ENCODE data around the gene ENTREP1.
"Not testable (repeated sequence)": the region's sequence is repeated elsewhere in the genome, so short reads cannot be mapped to it uniquely, and the experiment has no call there.

Gene ENTREP1

GRCh38 chr9:69324549-69325401 lies at the start of gene ENTREP1:
Gene ENTREP1 (plus strand): TSS chr9:69325215. CDS start chr9:69325310, 95 bp downstream.
- Mint-ChIP-seq H3K27ac (no peak within 1 kb of the TSS), H3K27me3 (peaks cover 6% of the 10 kb centered on the region), H3K36me3 (no peaks in the 10 kb centered on the region), H3K9me3 (no peaks in the 10 kb centered on the region), H3K4me1 (peaks cover 5% of the 10 kb centered on the region), H3K4me3 (peak within 1 kb of the TSS; percentile 14)
- DNase-seq (ENCODE audit: low spot score in 2 of 2) (no peak), ATAC-seq (ENCODE audit: low read depth) (no peak)

- H3K27ac Mint-ChIP-seq, result no peak overlapping the region
- DNase-seq (ENCODE audit: low spot score in 2 of 2), result no peak
- H3K9me3 Mint-ChIP-seq, result peaks cover 11% of the 10 kb centered on the region
- no peaks in the 10 kb centered on the region for H3K36me3 Mint-ChIP-seq
- no peaks in the 10 kb centered on the region for H3K4me1 Mint-ChIP-seq
- H3K4me3 Mint-ChIP-seq, result no peak overlapping the region
- H3K27me3 Mint-ChIP-seq, result peaks cover 5% of the 10 kb centered on the region
- ATAC-seq (ENCODE audit: low read depth), result no peak
Measured at GRCh38 chr9:69276775-69277174, 48.2 kb upstream of the ENTREP1 start.

GRCh38 chr9:69279084-69279731 lies 45.8 kb upstream of the ENTREP1 start:
- Mint-ChIP-seq H3K9me3 (peaks cover 11% of the 10 kb centered on the region), H3K27ac (no peak overlapping the region), H3K4me1 (no peaks in the 10 kb centered on the region), H3K27me3 (peaks cover 8% of the 10 kb centered on the region), H3K36me3 (no peaks in the 10 kb centered on the region), H3K4me3 (no peak overlapping the region)
- ATAC-seq (ENCODE audit: low read depth), result no peak
- DNase-seq (ENCODE audit: low spot score in 2 of 2), result no peak

- H3K27ac Mint-ChIP-seq, result no peak overlapping the region
- no peak overlapping the region for H3K4me3 Mint-ChIP-seq
- no peaks in the 10 kb centered on the region for H3K4me1 Mint-ChIP-seq
- H3K27me3 Mint-ChIP-seq, result peaks cover 8% of the 10 kb centered on the region
- no peak for ATAC-seq (ENCODE audit: low read depth)
- peaks cover 9% of the 10 kb centered on the region for H3K9me3 Mint-ChIP-seq
- H3K36me3 Mint-ChIP-seq, result no peaks in the 10 kb centered on the region
- no peak for DNase-seq (ENCODE audit: low spot score in 2 of 2)
Measured at GRCh38 chr9:69279733-69280132, 45.3 kb upstream of the ENTREP1 start.

- peaks cover 10% of the 10 kb centered on the region for H3K9me3 Mint-ChIP-seq
- ATAC-seq (ENCODE audit: low read depth), result no peak
- no peaks in the 10 kb centered on the region for H3K36me3 Mint-ChIP-seq
- H3K4me1 Mint-ChIP-seq, result no peaks in the 10 kb centered on the region
- H3K27me3 Mint-ChIP-seq, result peaks cover 19% of the 10 kb centered on the region
- no peak overlapping the region for H3K27ac Mint-ChIP-seq
- H3K4me3 Mint-ChIP-seq, result no peak overlapping the region
- DNase-seq (ENCODE audit: low spot score in 2 of 2), result no peak
Measured at GRCh38 chr9:69283003-69283402, 42.0 kb upstream of the ENTREP1 start.

- no peaks in the 10 kb centered on the region for H3K36me3 Mint-ChIP-seq
- ATAC-seq (ENCODE audit: low read depth) (no peak), DNase-seq (ENCODE audit: low spot score in 2 of 2) (no peak)
- H3K4me3 Mint-ChIP-seq, result no peak overlapping the region
- H3K4me1 Mint-ChIP-seq, result no peaks in the 10 kb centered on the region
- no peaks in the 10 kb centered on the region for H3K9me3 Mint-ChIP-seq
- no peak overlapping the region for H3K27ac Mint-ChIP-seq
- H3K27me3 Mint-ChIP-seq, result peaks cover 7% of the 10 kb centered on the region
Measured at GRCh38 chr9:69292078-69292477, 32.9 kb upstream of the ENTREP1 start.

- H3K27ac Mint-ChIP-seq, result no peak overlapping the region
- H3K4me3 Mint-ChIP-seq, result no peak overlapping the region
- no peaks in the 10 kb centered on the region for H3K9me3 Mint-ChIP-seq
- peaks cover 3% of the 10 kb centered on the region for H3K27me3 Mint-ChIP-seq
- DNase-seq (ENCODE audit: low spot score in 2 of 2) (no peak), ATAC-seq (ENCODE audit: low read depth) (no peak)
- no peaks in the 10 kb centered on the region for H3K4me1 Mint-ChIP-seq
- H3K36me3 Mint-ChIP-seq, result no peaks in the 10 kb centered on the region
Measured at GRCh38 chr9:69293156-69293555, 31.9 kb upstream of the ENTREP1 start.

- Mint-ChIP-seq H3K27me3 (no peaks in the 10 kb centered on the region), H3K36me3 (no peaks in the 10 kb centered on the region), H3K4me3 (no peak overlapping the region), H3K4me1 (peaks cover 4% of the 10 kb centered on the region), H3K27ac (no peak overlapping the region), H3K9me3 (no peaks in the 10 kb centered on the region)
- ATAC-seq (ENCODE audit: low read depth) (no peak), DNase-seq (ENCODE audit: low spot score in 2 of 2) (no peak)
Measured at GRCh38 chr9:69295872-69296552, 29.0 kb upstream of the ENTREP1 start.

GRCh38 chr9:69297300-69297980 lies 27.6 kb upstream of the ENTREP1 start:
- Mint-ChIP-seq H3K4me3 (no peak overlapping the region), H3K27me3 (no peaks in the 10 kb centered on the region), H3K36me3 (no peaks in the 10 kb centered on the region), H3K27ac (no peak overlapping the region), H3K9me3 (no peaks in the 10 kb centered on the region), H3K4me1 (peaks cover 4% of the 10 kb centered on the region)
- ATAC-seq (ENCODE audit: low read depth) (no peak), DNase-seq (ENCODE audit: low spot score in 2 of 2) (no peak)

- H3K27ac Mint-ChIP-seq, result no peak overlapping the region
- H3K9me3 Mint-ChIP-seq, result no peaks in the 10 kb centered on the region
- ATAC-seq (ENCODE audit: low read depth) (no peak), DNase-seq (ENCODE audit: low spot score in 2 of 2) (no peak)
- H3K4me1 Mint-ChIP-seq, result peaks cover 4% of the 10 kb centered on the region
- H3K4me3 Mint-ChIP-seq, result no peak overlapping the region
- H3K27me3 Mint-ChIP-seq, result no peaks in the 10 kb centered on the region
- H3K36me3 Mint-ChIP-seq, result no peaks in the 10 kb centered on the region
Measured at GRCh38 chr9:69299315-69299714, 25.7 kb upstream of the ENTREP1 start.

GRCh38 chr9:69299826-69300225 lies 25.2 kb upstream of the ENTREP1 start:
- DNase-seq (ENCODE audit: low spot score in 2 of 2), result no peak
- Mint-ChIP-seq H3K4me1 (peaks cover 4% of the 10 kb centered on the region), H3K27ac (no peak overlapping the region), H3K9me3 (no peaks in the 10 kb centered on the region), H3K27me3 (peaks cover 3% of the 10 kb centered on the region), H3K36me3 (no peaks in the 10 kb centered on the region), H3K4me3 (no peak overlapping the region)
- no peak for ATAC-seq (ENCODE audit: low read depth)

GRCh38 chr9:69303331-69303730 lies 21.7 kb upstream of the ENTREP1 start:
- Mint-ChIP-seq H3K4me3 (no peak overlapping the region), H3K9me3 (no peaks in the 10 kb centered on the region), H3K36me3 (no peaks in the 10 kb centered on the region), H3K27me3 (peaks cover 3% of the 10 kb centered on the region), H3K27ac (no peak overlapping the region), H3K4me1 (peaks cover 4% of the 10 kb centered on the region)
- ATAC-seq (ENCODE audit: low read depth) (no peak), DNase-seq (ENCODE audit: low spot score in 2 of 2) (no peak)

GRCh38 chr9:69306895-69307445 lies 18.0 kb upstream of the ENTREP1 start:
- not testable (repeated sequence) for DNase-seq (ENCODE audit: low spot score in 2 of 2); H3K36me3 Mint-ChIP-seq; H3K27ac Mint-ChIP-seq; H3K27me3 Mint-ChIP-seq; ATAC-seq (ENCODE audit: low read depth); H3K9me3 Mint-ChIP-seq; H3K4me1 Mint-ChIP-seq; H3K4me3 Mint-ChIP-seq
